GM18519 (cell line): ENCODE data around the gene CHST11.

Experiments
- ATAC-seq: cut with Tn5 transposase; IDR thresholded peaks from one replicate; pipeline ENCODE4 v1.9.1; 2021; ENCODE audit warnings: mild to moderate bottlenecking, moderate library complexity; ENCODE audit not compliant: unreplicated experiment, low FRiP score

Gene CHST11

GRCh38 chr12:104575442-104576186 is 118.9 kb downstream of the CHST11 start:
- no peak for ATAC-seq

GRCh38 chr12:104576187-104576778 is 119.5 kb downstream of the CHST11 start:
- ATAC-seq, result no peak

GRCh38 chr12:104576980-104577580 is 120.3 kb downstream of the CHST11 start:
- no peak for ATAC-seq

GRCh38 chr12:104577581-104577981 is 120.8 kb downstream of the CHST11 start:
- no peak for ATAC-seq

- no peak for ATAC-seq
Measured at GRCh38 chr12:104578453-104578852, 121.7 kb downstream of the CHST11 start.

GRCh38 chr12:104579718-104580495 is 123.2 kb downstream of the CHST11 start:
- ATAC-seq, result no peak

GRCh38 chr12:104581005-104581570 is 124.3 kb downstream of the CHST11 start:
- no peak for ATAC-seq

- peak; percentile 65 for ATAC-seq
Measured at GRCh38 chr12:104582739-104583138, 126.0 kb downstream of the CHST11 start.

- no peak for ATAC-seq
Measured at GRCh38 chr12:104583301-104583700, 126.6 kb downstream of the CHST11 start.

GRCh38 chr12:104585448-104586055 is 128.8 kb downstream of the CHST11 start:
- no peak for ATAC-seq

GRCh38 chr12:104586351-104586919 is 129.7 kb downstream of the CHST11 start:
- no peak for ATAC-seq

GRCh38 chr12:104588047-104588920 is 131.5 kb downstream of the CHST11 start:
- no peak for ATAC-seq

GRCh38 chr12:104588921-104589590 is 132.3 kb downstream of the CHST11 start:
- no peak for ATAC-seq

- ATAC-seq, result no peak
Measured at GRCh38 chr12:104590022-104590421, 133.3 kb downstream of the CHST11 start.

GRCh38 chr12:104591257-104591885 is 134.6 kb downstream of the CHST11 start:
- ATAC-seq, result no peak

- ATAC-seq, result no peak
Measured at GRCh38 chr12:104593482-104593881, 136.7 kb downstream of the CHST11 start.

- ATAC-seq, result no peak
Measured at GRCh38 chr12:104596134-104596799, 139.5 kb downstream of the CHST11 start.
